CD4-positive, alpha-beta T cell treated with Interleukin-17A for 4 hours (primary cell): ENCODE results near the gene AGR3.
"Not testable (repeated sequence)": the region's sequence is repeated elsewhere in the genome, so short reads cannot be mapped to it uniquely, and the experiment has no call there.

ENCODE experiments used
- DNase-seq: peaks from one replicate; pipeline ENCODE4 v3.0.0-alpha.2; 2020; ENCODE audit warnings: mixed read lengths

The AGR3 gene

GRCh38 chr7:16891338-16891737, 9.6 kb upstream of the AGR3 start:
- DNase-seq: peak; percentile 26

- DNase-seq: no peak
Measured at GRCh38 chr7:16889851-16890415, 8.2 kb upstream of the AGR3 start.

- no peak for DNase-seq
Measured at GRCh38 chr7:16889305-16889704, 7.5 kb upstream of the AGR3 start.

- no peak for DNase-seq
Measured at GRCh38 chr7:16883918-16884317, 2.1 kb upstream of the AGR3 start.

- DNase-seq: no peak
Measured at GRCh38 chr7:16880554-16880953, 1.2 kb downstream of the AGR3 start.

GRCh38 chr7:16879181-16879580, 2.6 kb downstream of the AGR3 start:
- DNase-seq: no peak

GRCh38 chr7:16875861-16876260, 5.9 kb downstream of the AGR3 start:
- no peak for DNase-seq

GRCh38 chr7:16874066-16874465, 7.7 kb downstream of the AGR3 start:
- no peak for DNase-seq

GRCh38 chr7:16867328-16867727, 14.5 kb downstream of the AGR3 start:
- no peak for DNase-seq

GRCh38 chr7:16853189-16853588, 28.6 kb downstream of the AGR3 start:
- DNase-seq: not testable (repeated sequence)

GRCh38 chr7:16851829-16852228, 30.0 kb downstream of the AGR3 start:
- no peak for DNase-seq

GRCh38 chr7:16850614-16851466, 30.9 kb downstream of the AGR3 start:
- DNase-seq: no peak

GRCh38 chr7:16849296-16850148, 32.3 kb downstream of the AGR3 start:
- no peak for DNase-seq

GRCh38 chr7:16847381-16847860, 34.4 kb downstream of the AGR3 start:
- no peak for DNase-seq

- DNase-seq: no peak
Measured at GRCh38 chr7:16846601-16847165, 35.1 kb downstream of the AGR3 start.

GRCh38 chr7:16845746-16846145, 36.0 kb downstream of the AGR3 start:
- no peak for DNase-seq

GRCh38 chr7:16841681-16842080, 40.1 kb downstream of the AGR3 start:
- DNase-seq: no peak

GRCh38 chr7:16840094-16840493, 41.7 kb downstream of the AGR3 start:
- DNase-seq: no peak

- no peak for DNase-seq
Measured at GRCh38 chr7:16839646-16840045, 42.1 kb downstream of the AGR3 start.

- no peak for DNase-seq
Measured at GRCh38 chr7:16838891-16839290, 42.9 kb downstream of the AGR3 start.

GRCh38 chr7:16838386-16838785, 43.4 kb downstream of the AGR3 start:
- DNase-seq: no peak

GRCh38 chr7:16836481-16836880, 45.3 kb downstream of the AGR3 start:
- DNase-seq: no peak

- DNase-seq: no peak
Measured at GRCh38 chr7:16833373-16833772, 48.4 kb downstream of the AGR3 start.
